HL-60 (cell line): ENCODE measurements around the gene CCDC83.
A peak's percentile ranks its signal among the peaks of the same experiment; 100 is the strongest.

ENCODE experiments used
- DNase-seq, 2 experiments: peaks; one replicate each; pipeline ENCODE4 v3.0.0-alpha.2; 2010 to 2020; ENCODE audit warnings: low read depth in 1 of 2, low spot score in 1 of 2
- H3K27ac ChIP-seq: fragments of 250-450 bp; sonication (Bioruptor Pico); replicated peaks from 2 replicates; pipeline ENCODE4 v1.5.1; 2020; ENCODE audit warnings: mild to moderate bottlenecking, moderate library complexity
- H3K27me3 ChIP-seq: fragments of 250-450 bp; sonication (Bioruptor Pico); 2 replicates; pipeline ENCODE4 v1.5.1; 2021; ENCODE audit warnings: mild to moderate bottlenecking, moderate library complexity; ENCODE audit not compliant: insufficient read depth, poor library complexity, severe bottlenecking
- H3K4me3 ChIP-seq: replicated peaks from 2 replicates; pipeline ENCODE4 v1.5.1; 2011; ENCODE audit warnings: mild to moderate bottlenecking, control low read depth, low read length; ENCODE audit not compliant: insufficient read depth
- GABPA ChIP-seq: IDR thresholded peaks from 2 replicates; pipeline ENCODE4 v1.6.1; 2012; ENCODE audit warnings: low read depth
- POLR2AphosphoS5 ChIP-seq: IDR thresholded peaks from 2 replicates; pipeline ENCODE4 v1.6.1; 2012; ENCODE audit warnings: low read depth
- SPI1 ChIP-seq: IDR thresholded peaks from 2 replicates; pipeline ENCODE4 v1.6.1; 2012; ENCODE audit warnings: low read depth, mild to moderate bottlenecking, borderline replicate concordance
- TF ChIP-seq, protein P1 (sequence below): IDR thresholded peaks from 2 replicates; pipeline ENCODE4 v1.6.1; 2012; ENCODE audit warnings: low read depth; ENCODE audit not compliant: insufficient replicate concordance
- TF ChIP-seq, protein P2 (sequence below): IDR thresholded peaks from one replicate; pipeline ENCODE4 v1.5.1; 2011; ENCODE audit warnings: low read length, control low read depth, inconsistent platforms; ENCODE audit not compliant: insufficient read depth

Gene CCDC83

DNA sequence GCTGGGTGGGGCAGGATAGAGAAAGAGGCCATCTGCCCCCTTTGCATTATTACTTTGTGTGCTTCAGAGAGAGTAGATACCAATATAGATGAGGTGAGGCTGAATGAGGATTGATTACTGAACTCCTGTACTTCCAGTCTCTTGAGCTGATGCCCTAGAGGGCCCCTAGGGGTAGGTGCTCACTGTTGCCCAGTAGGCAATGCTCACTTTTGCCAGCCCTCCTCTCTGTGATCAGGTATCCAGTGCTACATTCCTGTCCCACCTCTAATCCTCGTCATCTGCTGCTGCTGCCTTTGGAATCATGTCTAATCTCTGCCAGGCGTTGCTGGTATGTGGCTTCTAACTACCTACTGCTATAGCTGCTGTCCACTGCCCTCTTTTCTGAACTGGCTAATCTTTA lies 57.2 kb downstream of the CCDC83 start:
- DNase-seq, result no peak

DNA sequence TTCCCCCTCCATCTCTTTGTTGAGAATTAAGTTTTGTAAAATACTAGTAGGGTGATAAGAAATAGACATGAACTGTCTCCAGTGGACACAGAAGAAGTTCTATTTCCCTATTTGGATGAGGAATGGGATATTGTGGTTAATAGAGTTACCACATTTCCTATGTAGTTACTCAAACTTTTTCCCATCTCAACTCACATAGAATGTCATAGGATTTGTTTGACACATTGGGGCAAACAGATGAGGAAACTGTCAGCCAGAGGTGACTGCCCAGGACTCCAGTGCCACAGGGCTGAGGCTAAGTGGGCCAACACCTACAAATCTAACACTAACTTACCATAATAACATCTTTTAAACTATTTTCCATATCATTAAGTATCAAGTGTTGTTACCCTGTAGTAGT lies 58.3 kb downstream of the CCDC83 start:
- TF ChIP-seq, protein P1, sequence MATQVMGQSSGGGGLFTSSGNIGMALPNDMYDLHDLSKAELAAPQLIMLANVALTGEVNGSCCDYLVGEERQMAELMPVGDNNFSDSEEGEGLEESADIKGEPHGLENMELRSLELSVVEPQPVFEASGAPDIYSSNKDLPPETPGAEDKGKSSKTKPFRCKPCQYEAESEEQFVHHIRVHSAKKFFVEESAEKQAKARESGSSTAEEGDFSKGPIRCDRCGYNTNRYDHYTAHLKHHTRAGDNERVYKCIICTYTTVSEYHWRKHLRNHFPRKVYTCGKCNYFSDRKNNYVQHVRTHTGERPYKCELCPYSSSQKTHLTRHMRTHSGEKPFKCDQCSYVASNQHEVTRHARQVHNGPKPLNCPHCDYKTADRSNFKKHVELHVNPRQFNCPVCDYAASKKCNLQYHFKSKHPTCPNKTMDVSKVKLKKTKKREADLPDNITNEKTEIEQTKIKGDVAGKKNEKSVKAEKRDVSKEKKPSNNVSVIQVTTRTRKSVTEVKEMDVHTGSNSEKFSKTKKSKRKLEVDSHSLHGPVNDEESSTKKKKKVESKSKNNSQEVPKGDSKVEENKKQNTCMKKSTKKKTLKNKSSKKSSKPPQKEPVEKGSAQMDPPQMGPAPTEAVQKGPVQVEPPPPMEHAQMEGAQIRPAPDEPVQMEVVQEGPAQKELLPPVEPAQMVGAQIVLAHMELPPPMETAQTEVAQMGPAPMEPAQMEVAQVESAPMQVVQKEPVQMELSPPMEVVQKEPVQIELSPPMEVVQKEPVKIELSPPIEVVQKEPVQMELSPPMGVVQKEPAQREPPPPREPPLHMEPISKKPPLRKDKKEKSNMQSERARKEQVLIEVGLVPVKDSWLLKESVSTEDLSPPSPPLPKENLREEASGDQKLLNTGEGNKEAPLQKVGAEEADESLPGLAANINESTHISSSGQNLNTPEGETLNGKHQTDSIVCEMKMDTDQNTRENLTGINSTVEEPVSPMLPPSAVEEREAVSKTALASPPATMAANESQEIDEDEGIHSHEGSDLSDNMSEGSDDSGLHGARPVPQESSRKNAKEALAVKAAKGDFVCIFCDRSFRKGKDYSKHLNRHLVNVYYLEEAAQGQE, result no peak
- TF ChIP-seq GABPA (no peak), POLR2AphosphoS5 (no peak), SPI1 (no peak)
- TF ChIP-seq, protein P2, sequence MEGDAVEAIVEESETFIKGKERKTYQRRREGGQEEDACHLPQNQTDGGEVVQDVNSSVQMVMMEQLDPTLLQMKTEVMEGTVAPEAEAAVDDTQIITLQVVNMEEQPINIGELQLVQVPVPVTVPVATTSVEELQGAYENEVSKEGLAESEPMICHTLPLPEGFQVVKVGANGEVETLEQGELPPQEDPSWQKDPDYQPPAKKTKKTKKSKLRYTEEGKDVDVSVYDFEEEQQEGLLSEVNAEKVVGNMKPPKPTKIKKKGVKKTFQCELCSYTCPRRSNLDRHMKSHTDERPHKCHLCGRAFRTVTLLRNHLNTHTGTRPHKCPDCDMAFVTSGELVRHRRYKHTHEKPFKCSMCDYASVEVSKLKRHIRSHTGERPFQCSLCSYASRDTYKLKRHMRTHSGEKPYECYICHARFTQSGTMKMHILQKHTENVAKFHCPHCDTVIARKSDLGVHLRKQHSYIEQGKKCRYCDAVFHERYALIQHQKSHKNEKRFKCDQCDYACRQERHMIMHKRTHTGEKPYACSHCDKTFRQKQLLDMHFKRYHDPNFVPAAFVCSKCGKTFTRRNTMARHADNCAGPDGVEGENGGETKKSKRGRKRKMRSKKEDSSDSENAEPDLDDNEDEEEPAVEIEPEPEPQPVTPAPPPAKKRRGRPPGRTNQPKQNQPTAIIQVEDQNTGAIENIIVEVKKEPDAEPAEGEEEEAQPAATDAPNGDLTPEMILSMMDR, result no peak
- Histone ChIP-seq H3K4me3 (no peak overlapping the region), H3K27me3 (no peaks in the 10 kb centered on the region), H3K27ac (no peak overlapping the region)
- peak in 1 of 2 experiments; percentile 41 for DNase-seq

More for the DNA sequence above, 57.2 kb downstream of the CCDC83 start:
- Histone ChIP-seq H3K27ac (no peak overlapping the region), H3K27me3 (no peaks in the 10 kb centered on the region), H3K4me3 (no peak overlapping the region)
- TF ChIP-seq POLR2AphosphoS5 (no peak), SPI1 (no peak), GABPA (no peak)
- TF ChIP-seq, protein P1, result no peak
- TF ChIP-seq, protein P2, result no peak

DNA sequence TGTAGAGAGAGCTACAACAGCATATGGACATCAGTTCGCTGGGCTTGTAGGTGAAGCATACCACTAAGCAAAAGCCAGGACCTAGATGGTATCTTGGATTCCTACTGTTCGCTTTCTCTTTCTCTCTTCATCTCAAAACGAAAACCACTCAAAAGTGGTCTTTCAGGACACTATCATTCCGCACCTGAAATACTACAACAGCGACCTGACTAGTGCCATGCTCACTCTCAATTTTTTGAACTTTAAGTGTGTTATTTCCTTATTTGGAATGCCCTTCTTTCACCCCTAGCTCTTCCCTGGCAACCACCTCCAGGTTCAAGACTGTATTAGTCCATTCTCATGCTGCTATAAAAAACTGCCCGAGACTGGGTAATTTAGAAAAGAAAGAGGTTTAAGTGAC lies 59.2 kb downstream of the CCDC83 start:
- Histone ChIP-seq H3K4me3 (no peak overlapping the region), H3K27me3 (no peaks in the 10 kb centered on the region), H3K27ac (no peak overlapping the region)
- DNase-seq, result no peak
- TF ChIP-seq GABPA (no peak), POLR2AphosphoS5 (no peak), SPI1 (no peak)
- TF ChIP-seq, protein P1, result no peak
